Measurements from ENCODE around the gene DYSF.

The DYSF gene

DNA sequence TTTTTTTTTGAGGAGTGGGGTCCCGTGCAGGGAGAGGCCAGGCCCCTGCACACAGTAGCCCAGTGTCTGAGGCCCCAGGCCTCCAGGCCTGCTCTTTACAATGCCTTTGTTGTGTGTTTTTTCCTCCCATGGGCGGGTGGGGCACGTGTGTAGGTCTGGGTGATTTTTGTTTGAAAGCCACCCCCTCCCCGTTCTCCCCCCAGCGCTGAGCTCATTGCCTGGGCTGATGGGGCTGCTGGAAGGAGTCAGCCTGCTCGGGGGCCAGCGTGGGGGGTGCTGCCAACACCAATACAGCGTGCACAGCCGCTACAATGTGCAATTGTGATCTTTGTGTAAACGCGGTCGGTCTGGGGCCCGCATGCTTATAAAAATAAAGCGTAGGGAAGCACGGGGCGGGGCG is 142.7 kb downstream of the DYSF start:
- no peaks in the 10 kb centered on the region for H3K4me1 ChIP-seq (ENCODE audit: control extremely low read depth in 1 of 4, control insufficient read depth in 4 of 4, insufficient read depth in 4 of 4, low read length in 3 of 4)
- peaks cover 0 to 2% (median 0%) of the 10 kb centered on the region in 5 experiments for H3K27me3 ChIP-seq (replicated peaks in 2 of 5; ENCODE audit: control insufficient read depth in 4 of 5, insufficient read depth in 5 of 5, low read length in 4 of 5)
- H3K4me3 ChIP-seq (ENCODE audit: control insufficient read depth in 1 of 7, extremely low read depth in 1 of 7, insufficient read depth in 4 of 7, low read depth in 2 of 7, low read length in 6 of 7) = no peak overlapping the region
- 91% methylated on average over 12 of the region's 17 CpGs for WGBS (ENCODE audit: insufficient coverage)
- DNase-seq = no peak
- POLR2A ChIA-PET = no interaction called here
- no peaks in the 10 kb centered on the region for H3K36me3 ChIP-seq (ENCODE audit: control insufficient read depth in 4 of 4, insufficient read depth in 4 of 4, low read length in 3 of 4)
- no peak overlapping the region for H3K27ac ChIP-seq (ENCODE audit: insufficient read depth in 1 of 2, low read depth in 1 of 2, low read length in 2 of 2, poor library complexity in 1 of 2, severe bottlenecking in 2 of 2)
- CTCF ChIA-PET = interaction anchor here (1.7 kb wide), 1 partner anchor 9 kb away, joined by 4 read pairs; no protein-coding TSS in a partner anchor
- H3K9me3 ChIP-seq (ENCODE audit: control extremely low read depth in 1 of 5, control insufficient read depth in 4 of 5, insufficient read depth in 2 of 5, low read depth in 1 of 5, low read length in 4 of 5) = no peaks in the 10 kb centered on the region

DNA sequence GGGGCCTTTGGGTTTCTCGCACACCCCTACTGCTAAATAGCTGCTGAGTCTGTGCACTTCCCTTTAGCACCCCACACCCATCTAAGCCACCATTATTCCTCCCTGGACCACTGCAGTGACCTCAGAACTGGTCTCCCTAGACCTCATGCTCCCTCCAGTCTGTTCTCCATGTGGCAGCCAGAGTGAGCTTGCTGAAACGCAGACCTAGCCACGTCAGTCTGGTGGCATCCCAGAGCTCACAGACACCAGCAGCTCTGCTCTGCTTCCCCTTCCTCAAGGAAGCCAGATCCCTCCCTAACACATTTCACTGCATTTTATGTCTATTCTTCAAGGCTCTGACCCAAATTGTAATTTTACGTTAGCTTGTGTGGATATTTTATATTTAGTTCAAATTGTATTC is 144.4 kb downstream of the DYSF start:
- no peak for DNase-seq
- peaks cover 0 to 2% (median 0%) of the 10 kb centered on the region in 5 experiments for H3K27me3 ChIP-seq (replicated peaks in 2 of 5; ENCODE audit: control insufficient read depth in 4 of 5, insufficient read depth in 5 of 5, low read length in 4 of 5)
- WGBS (ENCODE audit: insufficient coverage) = 96% methylated on average over 3 of the region's 4 CpGs
- no peak overlapping the region for H3K27ac ChIP-seq (ENCODE audit: insufficient read depth in 1 of 2, low read depth in 1 of 2, low read length in 2 of 2, poor library complexity in 1 of 2, severe bottlenecking in 2 of 2)
- no peaks in the 10 kb centered on the region for H3K36me3 ChIP-seq (ENCODE audit: control insufficient read depth in 4 of 4, insufficient read depth in 4 of 4, low read length in 3 of 4)
- ChIA-PET CTCF (interaction anchor here (1.3 kb wide), 1 partner anchor 9 kb away, joined by 4 read pairs; no protein-coding TSS in a partner anchor), POLR2A (no interaction called here)
- no peaks in the 10 kb centered on the region for H3K9me3 ChIP-seq (ENCODE audit: control extremely low read depth in 1 of 5, control insufficient read depth in 4 of 5, insufficient read depth in 2 of 5, low read depth in 1 of 5, low read length in 4 of 5)
- H3K4me1 ChIP-seq (ENCODE audit: control extremely low read depth in 1 of 4, control insufficient read depth in 4 of 4, insufficient read depth in 4 of 4, low read length in 3 of 4) = no peaks in the 10 kb centered on the region
- H3K4me3 ChIP-seq (ENCODE audit: control insufficient read depth in 1 of 7, extremely low read depth in 1 of 7, insufficient read depth in 4 of 7, low read depth in 2 of 7, low read length in 6 of 7) = no peak overlapping the region

DNA sequence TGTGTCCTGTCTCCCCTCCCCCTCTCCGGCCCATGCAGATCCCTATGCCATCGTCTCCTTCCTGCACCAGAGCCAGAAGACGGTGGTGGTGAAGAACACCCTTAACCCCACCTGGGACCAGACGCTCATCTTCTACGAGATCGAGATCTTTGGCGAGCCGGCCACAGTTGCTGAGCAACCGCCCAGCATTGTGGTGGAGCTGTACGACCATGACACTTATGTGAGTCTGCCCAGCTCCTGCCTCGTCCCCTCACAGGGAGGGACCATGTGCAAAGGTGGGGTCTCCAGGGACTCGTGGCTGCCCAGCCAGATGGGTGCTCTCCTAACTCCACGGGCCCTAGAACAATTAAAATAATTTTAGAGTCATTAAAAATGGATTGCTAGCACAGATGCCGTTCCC is 145.2 kb downstream of the DYSF start:
- ChIA-PET POLR2A (no interaction called here), CTCF (interaction anchor here (1.3 kb wide), 1 partner anchor 8 kb away, joined by 4 read pairs; no protein-coding TSS in a partner anchor)
- H3K27ac ChIP-seq (ENCODE audit: insufficient read depth in 1 of 2, low read depth in 1 of 2, low read length in 2 of 2, poor library complexity in 1 of 2, severe bottlenecking in 2 of 2) = no peak overlapping the region
- no peaks in the 10 kb centered on the region for H3K9me3 ChIP-seq (ENCODE audit: control extremely low read depth in 1 of 5, control insufficient read depth in 4 of 5, insufficient read depth in 2 of 5, low read depth in 1 of 5, low read length in 4 of 5)
- no peak overlapping the region for H3K4me3 ChIP-seq (ENCODE audit: control insufficient read depth in 1 of 7, extremely low read depth in 1 of 7, insufficient read depth in 4 of 7, low read depth in 2 of 7, low read length in 6 of 7)
- H3K4me1 ChIP-seq (ENCODE audit: control extremely low read depth in 1 of 4, control insufficient read depth in 4 of 4, insufficient read depth in 4 of 4, low read length in 3 of 4) = peaks cover 0 to 4% (median 3%) of the 10 kb centered on the region in 4 experiments
- WGBS (ENCODE audit: insufficient coverage) = 96% methylated on average over 12 of the region's 14 CpGs
- no peak for DNase-seq
- H3K27me3 ChIP-seq (replicated peaks in 2 of 5; ENCODE audit: control insufficient read depth in 4 of 5, insufficient read depth in 5 of 5, low read length in 4 of 5) = peaks cover 0 to 2% (median 0%) of the 10 kb centered on the region in 5 experiments
- no peaks in the 10 kb centered on the region for H3K36me3 ChIP-seq (ENCODE audit: control insufficient read depth in 4 of 4, insufficient read depth in 4 of 4, low read length in 3 of 4)

DNA sequence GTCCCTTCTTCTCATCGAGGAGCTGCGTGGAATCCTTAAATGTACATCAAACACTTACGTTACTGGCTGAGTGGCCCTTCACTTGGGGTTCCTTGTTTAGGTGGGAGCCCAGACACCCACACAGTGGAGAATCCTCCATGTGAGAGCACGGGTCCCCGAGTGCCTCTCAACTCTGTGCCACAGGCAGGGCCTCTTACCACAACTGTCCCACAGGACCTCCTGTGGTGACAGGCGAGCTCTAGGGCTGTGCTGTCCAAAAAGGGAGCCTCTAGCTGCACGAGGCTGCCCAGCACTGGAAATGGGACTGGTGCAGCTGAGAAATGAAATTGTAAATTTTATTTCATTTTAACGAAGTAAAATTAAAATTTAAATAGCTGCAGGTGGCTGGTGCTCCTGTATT is 145.7 kb downstream of the DYSF start:
- WGBS (ENCODE audit: insufficient coverage) = 78% methylated on average over 5 of the region's 8 CpGs
- Histone ChIP-seq H3K27ac (ENCODE audit: insufficient read depth in 1 of 2, low read depth in 1 of 2, low read length in 2 of 2, poor library complexity in 1 of 2, severe bottlenecking in 2 of 2) (no peak overlapping the region), H3K4me1 (ENCODE audit: control extremely low read depth in 1 of 4, control insufficient read depth in 4 of 4, insufficient read depth in 4 of 4, low read length in 3 of 4) (peaks cover 0 to 9% (median 5%) of the 10 kb centered on the region in 4 experiments), H3K9me3 (ENCODE audit: control extremely low read depth in 1 of 5, control insufficient read depth in 4 of 5, insufficient read depth in 2 of 5, low read depth in 1 of 5, low read length in 4 of 5) (no peaks in the 10 kb centered on the region), H3K4me3 (ENCODE audit: control insufficient read depth in 1 of 7, extremely low read depth in 1 of 7, insufficient read depth in 4 of 7, low read depth in 2 of 7, low read length in 6 of 7) (no peak overlapping the region), H3K27me3 (replicated peaks in 2 of 5; ENCODE audit: control insufficient read depth in 4 of 5, insufficient read depth in 5 of 5, low read length in 4 of 5) (peaks cover 0 to 2% (median 0%) of the 10 kb centered on the region in 5 experiments), H3K36me3 (ENCODE audit: control insufficient read depth in 4 of 4, insufficient read depth in 4 of 4, low read length in 3 of 4) (no peaks in the 10 kb centered on the region)
- ChIA-PET CTCF (no interaction called here), POLR2A (no interaction called here)
- no peak for DNase-seq

DNA sequence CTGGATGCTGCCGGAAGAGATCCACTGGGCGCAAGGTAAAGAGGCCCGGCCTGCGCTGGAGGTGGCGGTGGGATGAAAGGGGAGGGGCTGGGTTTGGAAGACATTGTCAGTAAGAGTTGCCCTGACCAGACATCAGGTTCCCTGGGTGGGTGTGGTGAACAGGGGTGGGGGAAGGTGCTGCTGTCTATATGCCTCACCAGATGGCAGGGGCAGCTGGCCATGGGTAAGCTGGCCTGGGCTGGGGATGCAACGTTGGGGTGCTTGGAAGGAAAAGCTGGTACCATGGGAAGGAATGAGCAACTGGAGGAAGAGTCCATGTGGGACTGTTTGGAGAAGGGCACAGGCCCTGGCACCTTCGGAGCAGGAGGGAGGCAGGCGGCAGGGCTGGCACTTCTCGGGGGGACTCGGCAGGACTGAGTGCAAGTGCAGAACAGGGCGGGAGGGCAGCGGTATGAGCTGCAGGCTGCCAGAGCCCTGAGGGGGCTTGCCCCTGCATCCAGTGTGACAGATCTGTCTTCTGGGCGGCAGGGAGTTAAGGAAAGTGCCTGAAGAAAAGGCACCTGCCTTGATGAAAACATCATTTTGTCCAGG is 146.4 kb downstream of the DYSF start:
- POLR2A ChIA-PET = no interaction called here
- no peak overlapping the region for H3K4me3 ChIP-seq (ENCODE audit: control insufficient read depth in 1 of 7, extremely low read depth in 1 of 7, insufficient read depth in 4 of 7, low read depth in 2 of 7, low read length in 6 of 7)

DNA sequence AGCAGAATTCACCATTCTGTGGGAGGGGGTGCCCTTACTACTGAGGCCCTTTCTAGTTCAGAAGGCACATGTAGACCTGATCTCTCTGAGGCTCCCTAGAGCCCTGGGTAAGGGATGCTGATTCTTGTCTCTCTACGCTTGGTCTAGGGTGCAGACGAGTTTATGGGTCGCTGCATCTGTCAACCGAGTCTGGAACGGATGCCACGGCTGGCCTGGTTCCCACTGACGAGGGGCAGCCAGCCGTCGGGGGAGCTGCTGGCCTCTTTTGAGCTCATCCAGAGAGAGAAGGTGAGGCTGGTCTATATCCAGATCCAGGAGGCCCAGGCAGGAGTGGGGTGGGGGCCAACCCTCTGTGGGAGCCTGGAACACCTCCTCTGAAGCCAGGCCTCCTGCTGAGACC is 147.2 kb downstream of the DYSF start:
- Histone ChIP-seq H3K27ac (ENCODE audit: insufficient read depth in 1 of 2, low read depth in 1 of 2, low read length in 2 of 2, poor library complexity in 1 of 2, severe bottlenecking in 2 of 2) (no peak overlapping the region), H3K27me3 (replicated peaks in 2 of 5; ENCODE audit: control insufficient read depth in 4 of 5, insufficient read depth in 5 of 5, low read length in 4 of 5) (peaks cover 0 to 2% (median 0%) of the 10 kb centered on the region in 5 experiments), H3K4me1 (ENCODE audit: control extremely low read depth in 1 of 4, control insufficient read depth in 4 of 4, insufficient read depth in 4 of 4, low read length in 3 of 4) (peaks cover 0 to 20% (median 10%) of the 10 kb centered on the region in 4 experiments), H3K4me3 (ENCODE audit: control insufficient read depth in 1 of 7, extremely low read depth in 1 of 7, insufficient read depth in 4 of 7, low read depth in 2 of 7, low read length in 6 of 7) (no peak overlapping the region), H3K9me3 (ENCODE audit: control extremely low read depth in 1 of 5, control insufficient read depth in 4 of 5, insufficient read depth in 2 of 5, low read depth in 1 of 5, low read length in 4 of 5) (no peaks in the 10 kb centered on the region), H3K36me3 (ENCODE audit: control insufficient read depth in 4 of 4, insufficient read depth in 4 of 4, low read length in 3 of 4) (no peaks in the 10 kb centered on the region)
- 100% methylated on average over 1 of the region's 9 CpGs for WGBS (ENCODE audit: insufficient coverage)
- POLR2A ChIA-PET = no interaction called here
- CTCF ChIA-PET = interaction anchor here (1.0 kb wide), 1 partner anchor 196 kb away, joined by 3 read pairs; no protein-coding TSS in a partner anchor
- no peak for DNase-seq

More for the DNA sequence above, 146.4 kb downstream of the DYSF start:
- no peak for DNase-seq
- Histone ChIP-seq H3K27ac (ENCODE audit: insufficient read depth in 1 of 2, low read depth in 1 of 2, low read length in 2 of 2, poor library complexity in 1 of 2, severe bottlenecking in 2 of 2) (no peak overlapping the region), H3K36me3 (ENCODE audit: control insufficient read depth in 4 of 4, insufficient read depth in 4 of 4, low read length in 3 of 4) (no peaks in the 10 kb centered on the region), H3K27me3 (replicated peaks in 2 of 5; ENCODE audit: control insufficient read depth in 4 of 5, insufficient read depth in 5 of 5, low read length in 4 of 5) (peaks cover 0 to 2% (median 0%) of the 10 kb centered on the region in 5 experiments), H3K4me1 (ENCODE audit: control extremely low read depth in 1 of 4, control insufficient read depth in 4 of 4, insufficient read depth in 4 of 4, low read length in 3 of 4) (peaks cover 0 to 12% (median 7%) of the 10 kb centered on the region in 4 experiments), H3K9me3 (ENCODE audit: control extremely low read depth in 1 of 5, control insufficient read depth in 4 of 5, insufficient read depth in 2 of 5, low read depth in 1 of 5, low read length in 4 of 5) (no peaks in the 10 kb centered on the region)
- 98% methylated on average over 12 of the region's 13 CpGs for WGBS (ENCODE audit: insufficient coverage)
- CTCF ChIA-PET = no interaction called here

Data from common myeloid progenitor, CD34-positive (primary cell).